Measurements from ENCODE around the gene MRPL1.
"Not testable (repeated sequence)": the region's sequence is repeated elsewhere in the genome, so short reads cannot be mapped to it uniquely, and the experiment has no call there.

MRPL1 gene

GRCh38 chr4:77861495-77861894 is 1.1 kb upstream of the MRPL1 start:
- Histone ChIP-seq H3K18ac (ENCODE audit: low read length) (no peak overlapping the region), H2BK5ac (ENCODE audit: low read depth, low read length, poor library complexity) (no peak overlapping the region), H2AK5ac (ENCODE audit: low read length) (no peak overlapping the region), H4K8ac (ENCODE audit: low read depth, low read length) (peak overlapping the region; percentile 83), H3K4me1 (ENCODE audit: control insufficient read depth in 1 of 2, insufficient read depth in 2 of 2, low read length in 2 of 2) (peaks cover 0 to 3% of the 10 kb centered on the region in 2 experiments), H3K14ac (ENCODE audit: low read length) (no peak overlapping the region), H3K9me3 (ENCODE audit: insufficient read depth, low read depth, low read length) (no peaks in the 10 kb centered on the region), H3K79me2 (ENCODE audit: control insufficient read depth, insufficient read depth, low read length, poor library complexity) (peaks cover 2% of the 10 kb centered on the region), H2BK120ac (ENCODE audit: insufficient read depth, low read length, poor library complexity) (no peak overlapping the region), H3K4me2 (ENCODE audit: low read length) (peak overlapping the region; percentile 88), H2BK12ac (ENCODE audit: low read length) (no peak overlapping the region), H3K79me1 (ENCODE audit: low read length) (no peaks in the 10 kb centered on the region), H3K23ac (ENCODE audit: low read length) (no peak overlapping the region), H3K27me3 (ENCODE audit: insufficient read depth, low read length) (no peaks in the 10 kb centered on the region), H4K12ac (ENCODE audit: low read depth, low read length) (peak overlapping the region; percentile 94), H4K91ac (ENCODE audit: low read depth, low read length) (no peak overlapping the region), H3K4ac (ENCODE audit: low read depth, low read length) (no peak overlapping the region), H2AFZ (ENCODE audit: insufficient read depth, low read length, poor library complexity) (no peak overlapping the region), H3K36me3 (ENCODE audit: control insufficient read depth in 1 of 2, insufficient read depth in 2 of 2, low read length in 2 of 2) (peaks cover 0 to 2% of the 10 kb centered on the region in 2 experiments), H3K9ac (ENCODE audit: low read length) (no peak overlapping the region), H3K27ac (ENCODE audit: low read depth, low read length) (no peak overlapping the region), H3K4me3 (ENCODE audit: low read depth, low read length) (no peak overlapping the region)
- WGBS (ENCODE audit: extremely low coverage, insufficient coverage, insufficient read length), result no CpG with 5 or more reads among the region's 1 CpG
- DNase-seq, result peak in 1 of 2 donors; percentile 15

- Histone ChIP-seq H3K4me2 (ENCODE audit: low read length) (peak overlapping the region; percentile 88), H3K4me3 (ENCODE audit: low read depth, low read length) (peak overlapping the region; percentile 35)
- H2AFZ ChIP-seq (ENCODE audit: insufficient read depth, low read length, poor library complexity); H2BK120ac ChIP-seq (ENCODE audit: insufficient read depth, low read length, poor library complexity); H3K9me3 ChIP-seq (ENCODE audit: insufficient read depth, low read depth, low read length); H2BK5ac ChIP-seq (ENCODE audit: low read depth, low read length, poor library complexity); H3K23ac ChIP-seq (ENCODE audit: low read length); H4K91ac ChIP-seq (ENCODE audit: low read depth, low read length); H2AK5ac ChIP-seq (ENCODE audit: low read length); H3K14ac ChIP-seq (ENCODE audit: low read length); H3K4ac ChIP-seq (ENCODE audit: low read depth, low read length); H4K8ac ChIP-seq (ENCODE audit: low read depth, low read length); H3K79me2 ChIP-seq (ENCODE audit: control insufficient read depth, insufficient read depth, low read length, poor library complexity); H3K36me3 ChIP-seq (ENCODE audit: control insufficient read depth in 1 of 2, insufficient read depth in 2 of 2, low read length in 2 of 2); H3K27ac ChIP-seq (ENCODE audit: low read depth, low read length); H3K79me1 ChIP-seq (ENCODE audit: low read length); H3K4me1 ChIP-seq (ENCODE audit: control insufficient read depth in 1 of 2, insufficient read depth in 2 of 2, low read length in 2 of 2); H3K18ac ChIP-seq (ENCODE audit: low read length); H3K9ac ChIP-seq (ENCODE audit: low read length); H3K27me3 ChIP-seq (ENCODE audit: insufficient read depth, low read length); H2BK12ac ChIP-seq (ENCODE audit: low read length); H4K12ac ChIP-seq (ENCODE audit: low read depth, low read length): not testable (repeated sequence)
- no CpG with 5 or more reads among the region's 14 CpGs for WGBS (ENCODE audit: extremely low coverage, insufficient coverage, insufficient read length)
- DNase-seq, result peak in 1 of 2 donors; percentile 11
These were observed 711 bp downstream of the MRPL1 start for GRCh38 chr4:77863341-77863740.

GRCh38 chr4:77865259-77865658 is 2.6 kb downstream of the MRPL1 start:
- no CpG with 5 or more reads among the region's 3 CpGs for WGBS (ENCODE audit: extremely low coverage, insufficient coverage, insufficient read length)
- Histone ChIP-seq H4K8ac (ENCODE audit: low read depth, low read length) (no peak overlapping the region), H3K14ac (ENCODE audit: low read length) (no peak overlapping the region), H3K36me3 (ENCODE audit: control insufficient read depth in 1 of 2, insufficient read depth in 2 of 2, low read length in 2 of 2) (peaks cover 0 to 2% of the 10 kb centered on the region in 2 experiments), H3K23ac (ENCODE audit: low read length) (no peak overlapping the region), H3K9me3 (ENCODE audit: insufficient read depth, low read depth, low read length) (no peaks in the 10 kb centered on the region), H3K4me2 (ENCODE audit: low read length) (no peak overlapping the region), H3K27ac (ENCODE audit: low read depth, low read length) (no peak overlapping the region), H3K79me1 (ENCODE audit: low read length) (no peaks in the 10 kb centered on the region), H3K4me3 (ENCODE audit: low read depth, low read length) (no peak overlapping the region), H2BK120ac (ENCODE audit: insufficient read depth, low read length, poor library complexity) (no peak overlapping the region), H2BK12ac (ENCODE audit: low read length) (no peak overlapping the region), H3K79me2 (ENCODE audit: control insufficient read depth, insufficient read depth, low read length, poor library complexity) (peaks cover 2% of the 10 kb centered on the region), H4K91ac (ENCODE audit: low read depth, low read length) (no peak overlapping the region), H3K4ac (ENCODE audit: low read depth, low read length) (no peak overlapping the region), H2BK5ac (ENCODE audit: low read depth, low read length, poor library complexity) (no peak overlapping the region), H3K18ac (ENCODE audit: low read length) (no peak overlapping the region), H3K4me1 (ENCODE audit: control insufficient read depth in 1 of 2, insufficient read depth in 2 of 2, low read length in 2 of 2) (peaks cover 0 to 3% of the 10 kb centered on the region in 2 experiments), H2AK5ac (ENCODE audit: low read length) (no peak overlapping the region), H4K12ac (ENCODE audit: low read depth, low read length) (no peak overlapping the region), H3K27me3 (ENCODE audit: insufficient read depth, low read length) (no peaks in the 10 kb centered on the region), H3K9ac (ENCODE audit: low read length) (no peak overlapping the region), H2AFZ (ENCODE audit: insufficient read depth, low read length, poor library complexity) (no peak overlapping the region)
- DNase-seq, result no peak

GRCh38 chr4:77872723-77873445 is 10.3 kb downstream of the MRPL1 start:
- Histone ChIP-seq H3K36me3 (ENCODE audit: control insufficient read depth in 1 of 2, insufficient read depth in 2 of 2, low read length in 2 of 2) (peaks cover 7 to 10% of the 10 kb centered on the region in 2 experiments), H2BK5ac (ENCODE audit: low read depth, low read length, poor library complexity) (no peak overlapping the region), H2BK120ac (ENCODE audit: insufficient read depth, low read length, poor library complexity) (no peak overlapping the region), H4K12ac (ENCODE audit: low read depth, low read length) (no peak overlapping the region), H3K4me2 (ENCODE audit: low read length) (no peak overlapping the region), H3K4ac (ENCODE audit: low read depth, low read length) (no peak overlapping the region), H3K27me3 (ENCODE audit: insufficient read depth, low read length) (no peaks in the 10 kb centered on the region), H3K79me2 (ENCODE audit: control insufficient read depth, insufficient read depth, low read length, poor library complexity) (no peaks in the 10 kb centered on the region), H3K27ac (ENCODE audit: low read depth, low read length) (no peak overlapping the region), H3K9ac (ENCODE audit: low read length) (no peak overlapping the region), H3K9me3 (ENCODE audit: insufficient read depth, low read depth, low read length) (no peaks in the 10 kb centered on the region), H3K4me1 (ENCODE audit: control insufficient read depth in 1 of 2, insufficient read depth in 2 of 2, low read length in 2 of 2) (peaks cover 0 to 4% of the 10 kb centered on the region in 2 experiments), H2AFZ (ENCODE audit: insufficient read depth, low read length, poor library complexity) (no peak overlapping the region), H3K79me1 (ENCODE audit: low read length) (no peaks in the 10 kb centered on the region), H4K8ac (ENCODE audit: low read depth, low read length) (no peak overlapping the region), H3K18ac (ENCODE audit: low read length) (no peak overlapping the region), H2AK5ac (ENCODE audit: low read length) (no peak overlapping the region), H3K4me3 (ENCODE audit: low read depth, low read length) (no peak overlapping the region), H2BK12ac (ENCODE audit: low read length) (no peak overlapping the region), H3K23ac (ENCODE audit: low read length) (no peak overlapping the region), H4K91ac (ENCODE audit: low read depth, low read length) (no peak overlapping the region), H3K14ac (ENCODE audit: low read length) (no peak overlapping the region)
- no CpG with 5 or more reads among the region's 7 CpGs for WGBS (ENCODE audit: extremely low coverage, insufficient coverage, insufficient read length)
- DNase-seq, result peak in 1 of 2 donors; percentile 5
